ENCODE measurements around the gene SLF2. TPM values are rescaled to one million over a fixed set of nuclear protein-coding genes. Genes with fewer than 3 reads are reported as not detected.

Gene SLF2
- total and polyA plus RNA-seq, 2 of the 13 experiments (the other 11 are each of a cell fraction or from before 2014, with no cell fraction given): 12.2 to 48.1 TPM

DNA sequence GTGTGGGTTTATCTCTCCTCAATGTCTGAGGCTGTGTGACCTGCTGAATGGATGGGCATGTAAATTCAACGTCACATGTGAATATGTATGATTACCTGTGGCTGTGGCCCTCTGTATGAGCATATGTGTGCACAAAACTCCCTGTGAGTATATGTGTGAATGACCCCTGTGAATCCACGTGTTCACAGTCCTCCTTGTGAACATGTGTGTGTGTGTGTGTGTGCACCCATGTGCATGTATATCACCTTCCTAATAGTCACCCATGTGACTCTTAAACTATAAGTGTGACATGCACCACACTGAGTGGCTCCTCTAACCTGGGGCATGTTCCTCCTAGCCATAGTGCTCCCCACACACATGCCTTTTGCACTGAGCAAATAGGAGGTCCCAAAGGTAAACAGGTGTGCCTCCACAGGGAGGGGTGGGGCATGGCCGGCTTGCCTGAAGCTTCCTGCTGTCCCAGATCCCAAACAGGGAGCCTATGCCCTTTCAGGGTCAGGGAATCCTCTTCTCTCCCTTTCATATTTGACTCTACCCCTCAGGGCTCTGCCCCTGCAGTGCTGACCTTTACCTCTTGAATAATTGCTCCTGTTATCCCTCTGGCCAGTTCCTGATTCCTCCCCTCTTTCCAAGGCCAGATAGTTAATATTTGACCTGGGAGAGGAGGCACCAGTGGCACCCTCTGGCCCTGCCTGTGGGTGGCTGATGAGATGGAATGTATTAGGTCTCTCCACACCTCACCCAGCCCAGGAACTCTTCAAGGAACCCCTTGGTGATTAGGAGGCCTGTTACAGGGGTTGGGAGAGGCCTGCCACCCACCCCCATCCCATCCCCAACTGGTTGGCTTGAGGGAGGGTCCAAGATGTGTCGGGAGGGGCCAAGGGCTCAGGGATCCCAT lies 58.4 kb downstream of the SLF2 start (continued):
- TF ChIP-seq TEAD3 (CRISPR knock-in tag; optimal IDR thresholded peaks at IDR 0.05; ENCODE audit: borderline replicate concordance) (peak; percentile 89), ZKSCAN1 (IDR thresholded peaks at IDR 0.05; ENCODE audit: low read length) (no peak), ZNF747 (CRISPR knock-in tag; IDR thresholded peaks at IDR 0.05; ENCODE audit: borderline replicate concordance) (peak; percentile 50; the same call in 1 of the 2 replicates), ZSCAN30 (CRISPR knock-in tag; IDR thresholded peaks at IDR 0.05) (no peak), HMG20B (CRISPR knock-in tag; conservative IDR thresholded peaks at IDR 0.05) (peak; percentile 93), ZZZ3 (CRISPR knock-in tag; IDR thresholded peaks at IDR 0.05; ENCODE audit: borderline replicate concordance) (no peak), ZNF703 (CRISPR knock-in tag; IDR thresholded peaks at IDR 0.05; ENCODE audit: borderline replicate concordance) (no peak; the same call in 1 of the 2 replicates), KLF15 (CRISPR knock-in tag; IDR thresholded peaks at IDR 0.05; ENCODE audit: borderline replicate concordance) (no peak), ZNF333 (CRISPR knock-in tag; IDR thresholded peaks at IDR 0.05; ENCODE audit: borderline replicate concordance) (0 out of 2 replicates have a peak, but pooled peaks have one; percentile 33), ZNF713 (CRISPR knock-in tag; IDR thresholded peaks at IDR 0.05) (no peak), RAD21 (CRISPR knock-in tag; IDR thresholded peaks at IDR 0.05) (peak; percentile 28), POLR2G (IDR thresholded peaks at IDR 0.05; ENCODE audit: low read depth, low read length) (peak; percentile 63), CBX5 (CRISPR knock-in tag; IDR thresholded peaks at IDR 0.05; ENCODE audit: borderline replicate concordance) (peak; percentile 80; the same call in 1 of the 2 replicates), JARID2 (CRISPR knock-in tag; IDR thresholded peaks at IDR 0.05; ENCODE audit: insufficient replicate concordance) (peak; percentile 56), SALL2 (CRISPR knock-in tag; IDR thresholded peaks at IDR 0.05) (no peak), ZNF260 (CRISPR knock-in tag; IDR thresholded peaks at IDR 0.05; ENCODE audit: borderline replicate concordance, low read depth) (no peak), ZFP37 (CRISPR knock-in tag; IDR thresholded peaks at IDR 0.05; ENCODE audit: borderline replicate concordance) (no peak), XRCC5 (optimal IDR thresholded peaks at IDR 0.05; ENCODE audit: low read length) (no peak), CENPBD1 (CRISPR knock-in tag; IDR thresholded peaks at IDR 0.05; ENCODE audit: borderline replicate concordance, low read depth) (no peak), NFATC3 (CRISPR knock-in tag; IDR thresholded peaks at IDR 0.05) (0 out of 2 replicates have a peak, but pooled peaks have one; percentile 64), ZNF562 (CRISPR knock-in tag; IDR thresholded peaks at IDR 0.05; ENCODE audit: borderline replicate concordance) (no peak), ATF2 (CRISPR knock-in tag; IDR thresholded peaks at IDR 0.05) (peak; percentile 66; the same call in 1 of the 2 replicates), MLLT10 (CRISPR knock-in tag; IDR thresholded peaks at IDR 0.05) (no peak), RAD51 (IDR thresholded peaks at IDR 0.05; ENCODE audit: borderline replicate concordance) (no peak)
- TF ChIP-seq, protein P1, sequence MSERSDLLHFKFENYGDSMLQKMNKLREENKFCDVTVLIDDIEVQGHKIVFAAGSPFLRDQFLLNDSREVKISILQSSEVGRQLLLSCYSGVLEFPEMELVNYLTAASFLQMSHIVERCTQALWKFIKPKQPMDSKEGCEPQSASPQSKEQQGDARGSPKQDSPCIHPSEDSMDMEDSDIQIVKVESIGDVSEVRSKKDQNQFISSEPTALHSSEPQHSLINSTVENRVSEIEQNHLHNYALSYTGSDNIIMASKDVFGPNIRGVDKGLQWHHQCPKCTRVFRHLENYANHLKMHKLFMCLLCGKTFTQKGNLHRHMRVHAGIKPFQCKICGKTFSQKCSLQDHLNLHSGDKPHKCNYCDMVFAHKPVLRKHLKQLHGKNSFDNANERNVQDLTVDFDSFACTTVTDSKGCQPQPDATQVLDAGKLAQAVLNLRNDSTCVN (CRISPR knock-in tag; IDR thresholded peaks at IDR 0.05; ENCODE audit: borderline replicate concordance): 0 out of 2 replicates have a peak, but pooled peaks have one; percentile 33
- TF ChIP-seq, protein P2, sequence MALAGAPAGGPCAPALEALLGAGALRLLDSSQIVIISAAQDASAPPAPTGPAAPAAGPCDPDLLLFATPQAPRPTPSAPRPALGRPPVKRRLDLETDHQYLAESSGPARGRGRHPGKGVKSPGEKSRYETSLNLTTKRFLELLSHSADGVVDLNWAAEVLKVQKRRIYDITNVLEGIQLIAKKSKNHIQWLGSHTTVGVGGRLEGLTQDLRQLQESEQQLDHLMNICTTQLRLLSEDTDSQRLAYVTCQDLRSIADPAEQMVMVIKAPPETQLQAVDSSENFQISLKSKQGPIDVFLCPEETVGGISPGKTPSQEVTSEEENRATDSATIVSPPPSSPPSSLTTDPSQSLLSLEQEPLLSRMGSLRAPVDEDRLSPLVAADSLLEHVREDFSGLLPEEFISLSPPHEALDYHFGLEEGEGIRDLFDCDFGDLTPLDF (CRISPR knock-in tag; IDR thresholded peaks at IDR 0.05): no peak

Measured in HepG2 (cell line).